ENCODE results near the gene ARSI.

DNA sequence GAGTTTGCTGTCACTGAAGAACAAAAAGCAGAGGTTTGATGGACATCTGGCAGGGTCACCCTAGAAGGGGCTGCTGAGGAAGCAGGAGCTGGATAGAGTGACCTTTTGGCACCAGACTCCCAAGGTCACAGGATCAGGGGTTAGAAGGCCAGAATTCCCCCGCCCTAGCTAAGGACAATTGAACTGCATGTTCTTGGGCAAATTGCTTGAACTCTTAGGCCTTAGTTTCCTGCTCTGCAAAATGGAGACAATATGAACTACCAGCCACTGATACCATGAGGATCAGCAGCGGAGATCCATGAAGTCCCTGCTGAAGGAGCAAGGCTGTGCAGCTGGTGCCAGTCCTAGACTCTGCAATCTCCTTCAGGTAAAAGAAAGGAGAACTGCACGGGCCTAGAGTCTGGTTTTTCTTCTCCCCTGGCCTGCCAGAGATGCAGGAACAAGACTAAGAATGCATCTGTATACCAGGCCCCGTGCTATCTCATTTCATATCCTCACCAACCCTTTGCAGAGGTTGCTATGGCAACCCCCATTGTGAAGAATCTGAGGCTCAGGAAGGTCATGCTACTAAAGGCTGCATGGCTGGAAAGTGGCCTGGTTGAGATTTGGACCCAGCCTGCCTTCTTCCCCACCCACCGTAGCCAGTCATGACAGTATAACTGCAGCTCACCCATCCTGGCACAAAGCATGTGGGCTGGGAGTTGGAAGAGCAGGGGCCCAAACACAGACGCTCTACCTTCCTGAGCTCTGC lies 46.9 kb downstream of the ARSI start:
- TF ChIP-seq TCF4 (CRISPR knock-in tag; IDR thresholded peaks at IDR 0.05; ENCODE audit: borderline replicate concordance) (no peak), ARNTL (CRISPR knock-in tag; IDR thresholded peaks at IDR 0.05; ENCODE audit: borderline replicate concordance, low read depth) (no peak), ZFP3 (CRISPR knock-in tag; IDR thresholded peaks at IDR 0.05) (no peak), BACH2 (CRISPR knock-in tag; IDR thresholded peaks at IDR 0.05; ENCODE audit: borderline replicate concordance) (no peak), PATZ1 (CRISPR knock-in tag; IDR thresholded peaks at IDR 0.05; ENCODE audit: borderline replicate concordance) (no peak), PPARA (CRISPR knock-in tag; IDR thresholded peaks at IDR 0.05; ENCODE audit: borderline replicate concordance) (no peak)
